HL-60 (cell line): ENCODE measurements around the gene FIBP.

ENCODE experiments used
- DNase-seq, 2 experiments: peaks; one replicate each; pipeline ENCODE4 v3.0.0-alpha.2; 2010 to 2020; ENCODE audit warnings: low read depth in 1 of 2, low spot score in 1 of 2
- H3K27ac ChIP-seq: fragments of 250-450 bp; sonication (Bioruptor Pico); replicated peaks from 2 replicates; pipeline ENCODE4 v1.5.1; 2020; ENCODE audit warnings: mild to moderate bottlenecking, moderate library complexity
- H3K27me3 ChIP-seq: fragments of 250-450 bp; sonication (Bioruptor Pico); 2 replicates; pipeline ENCODE4 v1.5.1; 2021; ENCODE audit warnings: mild to moderate bottlenecking, moderate library complexity; ENCODE audit not compliant: insufficient read depth, poor library complexity, severe bottlenecking
- H3K4me3 ChIP-seq: replicated peaks from 2 replicates; pipeline ENCODE4 v1.5.1; 2011; ENCODE audit warnings: mild to moderate bottlenecking, control low read depth, low read length; ENCODE audit not compliant: insufficient read depth
- GABPA ChIP-seq: IDR thresholded peaks from 2 replicates; pipeline ENCODE4 v1.6.1; 2012; ENCODE audit warnings: low read depth
- POLR2AphosphoS5 ChIP-seq: IDR thresholded peaks from 2 replicates; pipeline ENCODE4 v1.6.1; 2012; ENCODE audit warnings: low read depth
- SPI1 ChIP-seq: IDR thresholded peaks from 2 replicates; pipeline ENCODE4 v1.6.1; 2012; ENCODE audit warnings: low read depth, mild to moderate bottlenecking, borderline replicate concordance
- TF ChIP-seq, protein P1 (sequence below): IDR thresholded peaks from one replicate; pipeline ENCODE4 v1.5.1; 2011; ENCODE audit warnings: low read length, control low read depth, inconsistent platforms; ENCODE audit not compliant: insufficient read depth
- TF ChIP-seq, protein P2 (sequence below): IDR thresholded peaks from 2 replicates; pipeline ENCODE4 v1.6.1; 2012; ENCODE audit warnings: low read depth; ENCODE audit not compliant: insufficient replicate concordance

FIBP gene

DNA sequence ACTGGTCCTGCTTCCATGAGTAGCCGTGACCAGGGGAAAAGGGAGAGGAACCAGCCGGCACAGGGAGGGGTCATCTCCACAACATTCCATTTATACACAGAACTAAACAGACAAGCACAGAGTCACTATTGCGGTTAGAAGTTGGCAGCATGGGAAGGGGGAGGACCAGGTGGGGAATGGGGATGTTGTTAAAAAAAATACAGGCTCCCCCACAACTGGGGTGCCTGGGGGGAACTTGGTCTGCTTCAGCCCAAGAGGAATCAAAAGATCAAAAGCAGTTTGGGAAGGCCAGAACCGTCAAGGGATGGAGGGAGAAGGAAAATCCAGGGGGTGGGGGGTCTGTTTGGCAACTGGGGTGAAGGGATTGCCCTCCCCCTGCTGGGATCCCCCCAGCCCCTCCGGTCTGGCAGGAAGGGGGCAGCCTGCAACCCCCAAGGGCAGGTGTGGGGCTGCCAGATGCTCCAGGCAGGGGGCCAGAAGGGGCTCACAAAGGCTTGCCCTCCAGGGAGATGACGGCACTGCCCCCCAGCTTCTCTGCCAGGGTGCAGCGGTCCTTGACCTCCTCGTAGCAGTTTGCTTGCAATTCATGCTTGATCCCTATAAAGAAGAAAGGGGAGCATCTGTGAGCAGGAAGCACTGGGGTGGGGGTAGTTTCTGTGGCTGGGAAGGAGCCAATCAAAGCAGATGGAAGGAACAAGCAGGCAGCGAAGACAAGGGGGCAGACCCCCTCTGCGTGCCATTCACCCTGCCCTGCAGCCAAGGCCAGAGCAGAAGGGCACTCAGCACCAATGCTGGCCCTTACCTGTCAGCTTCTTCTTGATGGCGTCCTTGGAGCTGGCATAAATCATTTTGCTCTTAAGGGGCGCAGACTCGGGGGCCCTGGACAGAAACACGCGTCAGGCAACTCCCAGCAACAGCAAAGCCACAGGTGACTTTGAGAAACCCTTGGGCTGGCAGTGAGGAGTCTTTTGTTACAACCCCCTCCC, 33.1 kb downstream of the FIBP start:
- no peak for DNase-seq
- Histone ChIP-seq H3K27me3 (no peaks in the 10 kb centered on the region), H3K4me3 (no peak overlapping the region), H3K27ac (no peak overlapping the region)
- TF ChIP-seq, protein P1, sequence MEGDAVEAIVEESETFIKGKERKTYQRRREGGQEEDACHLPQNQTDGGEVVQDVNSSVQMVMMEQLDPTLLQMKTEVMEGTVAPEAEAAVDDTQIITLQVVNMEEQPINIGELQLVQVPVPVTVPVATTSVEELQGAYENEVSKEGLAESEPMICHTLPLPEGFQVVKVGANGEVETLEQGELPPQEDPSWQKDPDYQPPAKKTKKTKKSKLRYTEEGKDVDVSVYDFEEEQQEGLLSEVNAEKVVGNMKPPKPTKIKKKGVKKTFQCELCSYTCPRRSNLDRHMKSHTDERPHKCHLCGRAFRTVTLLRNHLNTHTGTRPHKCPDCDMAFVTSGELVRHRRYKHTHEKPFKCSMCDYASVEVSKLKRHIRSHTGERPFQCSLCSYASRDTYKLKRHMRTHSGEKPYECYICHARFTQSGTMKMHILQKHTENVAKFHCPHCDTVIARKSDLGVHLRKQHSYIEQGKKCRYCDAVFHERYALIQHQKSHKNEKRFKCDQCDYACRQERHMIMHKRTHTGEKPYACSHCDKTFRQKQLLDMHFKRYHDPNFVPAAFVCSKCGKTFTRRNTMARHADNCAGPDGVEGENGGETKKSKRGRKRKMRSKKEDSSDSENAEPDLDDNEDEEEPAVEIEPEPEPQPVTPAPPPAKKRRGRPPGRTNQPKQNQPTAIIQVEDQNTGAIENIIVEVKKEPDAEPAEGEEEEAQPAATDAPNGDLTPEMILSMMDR, result no peak
- TF ChIP-seq SPI1 (no peak), POLR2AphosphoS5 (no peak), GABPA (no peak)
- TF ChIP-seq, protein P2, sequence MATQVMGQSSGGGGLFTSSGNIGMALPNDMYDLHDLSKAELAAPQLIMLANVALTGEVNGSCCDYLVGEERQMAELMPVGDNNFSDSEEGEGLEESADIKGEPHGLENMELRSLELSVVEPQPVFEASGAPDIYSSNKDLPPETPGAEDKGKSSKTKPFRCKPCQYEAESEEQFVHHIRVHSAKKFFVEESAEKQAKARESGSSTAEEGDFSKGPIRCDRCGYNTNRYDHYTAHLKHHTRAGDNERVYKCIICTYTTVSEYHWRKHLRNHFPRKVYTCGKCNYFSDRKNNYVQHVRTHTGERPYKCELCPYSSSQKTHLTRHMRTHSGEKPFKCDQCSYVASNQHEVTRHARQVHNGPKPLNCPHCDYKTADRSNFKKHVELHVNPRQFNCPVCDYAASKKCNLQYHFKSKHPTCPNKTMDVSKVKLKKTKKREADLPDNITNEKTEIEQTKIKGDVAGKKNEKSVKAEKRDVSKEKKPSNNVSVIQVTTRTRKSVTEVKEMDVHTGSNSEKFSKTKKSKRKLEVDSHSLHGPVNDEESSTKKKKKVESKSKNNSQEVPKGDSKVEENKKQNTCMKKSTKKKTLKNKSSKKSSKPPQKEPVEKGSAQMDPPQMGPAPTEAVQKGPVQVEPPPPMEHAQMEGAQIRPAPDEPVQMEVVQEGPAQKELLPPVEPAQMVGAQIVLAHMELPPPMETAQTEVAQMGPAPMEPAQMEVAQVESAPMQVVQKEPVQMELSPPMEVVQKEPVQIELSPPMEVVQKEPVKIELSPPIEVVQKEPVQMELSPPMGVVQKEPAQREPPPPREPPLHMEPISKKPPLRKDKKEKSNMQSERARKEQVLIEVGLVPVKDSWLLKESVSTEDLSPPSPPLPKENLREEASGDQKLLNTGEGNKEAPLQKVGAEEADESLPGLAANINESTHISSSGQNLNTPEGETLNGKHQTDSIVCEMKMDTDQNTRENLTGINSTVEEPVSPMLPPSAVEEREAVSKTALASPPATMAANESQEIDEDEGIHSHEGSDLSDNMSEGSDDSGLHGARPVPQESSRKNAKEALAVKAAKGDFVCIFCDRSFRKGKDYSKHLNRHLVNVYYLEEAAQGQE, result no peak

DNA sequence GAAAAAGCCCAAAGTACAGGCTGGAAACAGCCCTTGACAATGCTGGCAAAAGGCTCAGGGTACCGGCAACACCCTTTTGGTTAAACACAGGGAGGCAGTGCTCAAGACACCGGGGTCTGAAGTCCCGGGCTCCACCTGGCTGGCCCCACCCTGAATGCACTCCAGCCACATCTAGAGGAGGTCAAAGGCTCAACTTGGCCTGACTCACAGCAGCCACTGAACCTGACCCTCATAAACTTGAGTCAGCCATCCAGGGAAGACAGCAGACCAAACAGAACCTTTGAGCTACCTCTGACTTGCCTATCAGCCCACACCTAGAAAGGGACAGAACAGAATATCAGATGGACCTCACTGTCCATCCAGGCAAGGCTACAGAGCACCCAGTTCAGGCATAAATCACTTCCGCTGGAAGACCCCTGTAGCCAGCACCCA, 34.1 kb downstream of the FIBP start:
- H3K4me3 ChIP-seq, result no peak overlapping the region
- TF ChIP-seq, protein P1, result no peak
- no peak for TF ChIP-seq GABPA
- TF ChIP-seq, protein P2, result no peak
- TF ChIP-seq POLR2AphosphoS5, result no peak
- TF ChIP-seq SPI1, result no peak
- H3K27ac ChIP-seq, result no peak overlapping the region
- no peak for DNase-seq
- no peaks in the 10 kb centered on the region for H3K27me3 ChIP-seq

DNA sequence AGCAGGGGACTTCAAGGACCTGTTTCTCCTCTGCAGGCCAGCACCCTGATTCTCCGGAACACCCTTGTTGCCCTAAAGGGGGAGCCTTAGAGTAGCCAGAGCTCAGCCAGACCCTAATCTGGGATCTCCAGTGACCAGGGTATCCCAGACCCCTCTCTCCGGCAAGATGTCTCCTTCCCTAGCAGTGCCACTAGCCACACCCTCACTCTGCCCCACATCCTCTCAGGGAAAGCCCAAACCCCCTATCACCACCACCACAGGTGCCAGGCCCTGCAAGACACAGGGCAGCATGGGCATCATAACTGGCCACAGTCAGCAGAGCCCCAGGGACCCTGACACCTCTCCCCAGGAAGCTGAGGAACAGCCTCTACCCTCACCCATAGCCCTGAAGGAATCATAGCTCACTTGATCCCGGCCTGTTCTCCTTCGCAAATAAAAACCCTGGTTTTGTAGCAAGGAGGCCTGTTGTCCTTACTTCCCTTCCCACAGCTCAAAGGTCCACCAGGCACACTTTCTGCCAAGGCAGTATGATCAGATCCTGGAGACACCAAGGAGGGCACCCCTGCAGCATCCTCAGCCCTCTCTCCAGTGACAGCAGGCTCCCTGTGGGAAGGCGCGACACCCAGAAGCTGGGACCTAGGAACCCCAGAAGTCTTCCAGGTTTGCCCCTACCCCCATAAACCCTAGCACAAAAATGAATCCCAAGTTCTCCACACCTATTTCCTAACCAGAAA, 34.9 kb downstream of the FIBP start:
- no peak overlapping the region for H3K27ac ChIP-seq
- no peak overlapping the region for H3K4me3 ChIP-seq
- no peaks in the 10 kb centered on the region for H3K27me3 ChIP-seq
- TF ChIP-seq POLR2AphosphoS5, result 0 out of 2 replicates have a peak, but pooled peaks have one; percentile 33
- TF ChIP-seq, protein P2, result no peak
- DNase-seq, result no peak
